Esophagus muscularis mucosa (tissue), 4 donors: Measurements from ENCODE around the gene CACNA2D3.

Experiments
- EP300 ChIP-seq: sonication (generic); formaldehyde crosslinking; IDR thresholded peaks from one replicate; pipeline ENCODE4 v1.6.1; 2017; ENCODE audit warnings: antibody characterized with exemption
- POLR2A ChIP-seq: fragments of 450-650 bp; IDR thresholded peaks from one replicate; pipeline ENCODE4 v1.6.1; 2017; ENCODE audit warnings: antibody characterized with exemption, moderate library complexity, mild to moderate bottlenecking, low read depth
- POLR2AphosphoS5 ChIP-seq, 2 donors: sonication (generic); formaldehyde crosslinking; IDR thresholded peaks; one replicate each; pipeline ENCODE4 v1.6.1; 2017; ENCODE audit warnings: antibody characterized with exemption in 2 of 2
- TF ChIP-seq, protein P1 (sequence below), 3 experiments: fragments of 200-600 bp in 2 of 3; fragments of 450-650 bp in 1 of 3; sonication (generic) in 2 of 3; IDR thresholded peaks; one replicate each; pipeline ENCODE4 v1.5.1; 2017 to 2019; ENCODE audit warnings: antibody characterized with exemption in 3 of 3, mild to moderate bottlenecking in 2 of 3, moderate library complexity in 1 of 3

GRCh38 chr3:54870423-54870822 is 748.1 kb downstream of the CACNA2D3 start:
- TF ChIP-seq POLR2A (no peak), POLR2AphosphoS5 (IDR thresholded peaks at IDR 0.05) (no peak), EP300 (no peak)
- TF ChIP-seq, protein P1, sequence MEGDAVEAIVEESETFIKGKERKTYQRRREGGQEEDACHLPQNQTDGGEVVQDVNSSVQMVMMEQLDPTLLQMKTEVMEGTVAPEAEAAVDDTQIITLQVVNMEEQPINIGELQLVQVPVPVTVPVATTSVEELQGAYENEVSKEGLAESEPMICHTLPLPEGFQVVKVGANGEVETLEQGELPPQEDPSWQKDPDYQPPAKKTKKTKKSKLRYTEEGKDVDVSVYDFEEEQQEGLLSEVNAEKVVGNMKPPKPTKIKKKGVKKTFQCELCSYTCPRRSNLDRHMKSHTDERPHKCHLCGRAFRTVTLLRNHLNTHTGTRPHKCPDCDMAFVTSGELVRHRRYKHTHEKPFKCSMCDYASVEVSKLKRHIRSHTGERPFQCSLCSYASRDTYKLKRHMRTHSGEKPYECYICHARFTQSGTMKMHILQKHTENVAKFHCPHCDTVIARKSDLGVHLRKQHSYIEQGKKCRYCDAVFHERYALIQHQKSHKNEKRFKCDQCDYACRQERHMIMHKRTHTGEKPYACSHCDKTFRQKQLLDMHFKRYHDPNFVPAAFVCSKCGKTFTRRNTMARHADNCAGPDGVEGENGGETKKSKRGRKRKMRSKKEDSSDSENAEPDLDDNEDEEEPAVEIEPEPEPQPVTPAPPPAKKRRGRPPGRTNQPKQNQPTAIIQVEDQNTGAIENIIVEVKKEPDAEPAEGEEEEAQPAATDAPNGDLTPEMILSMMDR (IDR thresholded peaks at IDR 0.05) = peak; percentile 59 to 73 (median 65)
